Testis (tissue), 3 donors: Measurements from ENCODE around the gene TCHHL1. TPM values are rescaled to one million over a fixed set of nuclear protein-coding genes. Genes with fewer than 3 reads are reported as not detected.

ENCODE experiments used
- DNase-seq: peaks from one replicate; pipeline ENCODE4 v3.0.0-alpha.2; 2019
- H3K27ac ChIP-seq, 2 donors: fragments of 200-600 bp; sonication (generic); one replicate each; pipeline ENCODE4 v1.5.1; 2019
- H3K27me3 ChIP-seq: fragments of 200-600 bp; sonication (generic); one replicate; pipeline ENCODE4 v1.5.1; 2019
- H3K36me3 ChIP-seq: fragments of 200-600 bp; sonication (generic); one replicate; pipeline ENCODE4 v1.5.1; 2017; ENCODE audit warnings: low read depth; ENCODE audit errors: missing control alignments
- H3K4me1 ChIP-seq: fragments of 200-600 bp; sonication (generic); one replicate; pipeline ENCODE4 v1.5.1; 2019
- H3K4me3 ChIP-seq, 2 donors: fragments of 200-600 bp; sonication (generic); one replicate each; pipeline ENCODE4 v1.5.1; 2017 to 2019
- H3K9me3 ChIP-seq: fragments of 200-600 bp; sonication (generic); one replicate; pipeline ENCODE4 v1.5.1; 2017
- POLR2A ChIP-seq: fragments of 450-650 bp; IDR thresholded peaks from one replicate; pipeline ENCODE4 v1.6.1; 2017; ENCODE audit warnings: antibody characterized with exemption, mild to moderate bottlenecking, moderate library complexity
- WGBS, 2 donors: methylation state at CpG; one replicate each; pipeline ENCODE4 v1.1.5; 2018; 5-methylcytosine and 5-hydroxymethylcytosine counted together
- intact Hi-C: fragments of 100-400 bp; cut with DNase I; formaldehyde crosslinking; loops from one replicate; pipeline ENCODE4 v1.15.1; 2023; ENCODE audit warnings: low total_unique reads
- polyA plus RNA-seq: library from polyadenylated mRNA; stranded (reverse); fragments of 350-450 nt; fragmentation: Illumina TruSeq; extraction: RNeasy Lipid Tissue Mini Kit (QIAGEN cat#74804); gene quantifications from one replicate; pipeline ENCODE4 v1.2.3, GENCODE V29; 2014; ENCODE audit warnings: low read depth, low replicate concordance; ENCODE audit not compliant: insufficient read depth
- total RNA-seq, 2 donors: library from RNA; depleted of rRNA; stranded (reverse); fragments of >200 nt; gene quantifications; one replicate each; pipeline ENCODE4 v1.2.3, GENCODE V29; 2016
- TF ChIP-seq, protein P1 (sequence below), 3 experiments: fragments of 450-650 bp in 2 of 3; fragments of 200-600 bp in 1 of 3; sonication (generic) in 1 of 3; IDR thresholded peaks; one replicate each; pipeline ENCODE4 v1.5.1; 2016 to 2019; ENCODE audit warnings: antibody characterized with exemption in 3 of 3, mild to moderate bottlenecking in 2 of 3, moderate library complexity in 1 of 3

Gene TCHHL1
- total and polyA plus RNA-seq, 3 donors from 2014 or later, result 0.12 TPM; not detected in 2

DNA sequence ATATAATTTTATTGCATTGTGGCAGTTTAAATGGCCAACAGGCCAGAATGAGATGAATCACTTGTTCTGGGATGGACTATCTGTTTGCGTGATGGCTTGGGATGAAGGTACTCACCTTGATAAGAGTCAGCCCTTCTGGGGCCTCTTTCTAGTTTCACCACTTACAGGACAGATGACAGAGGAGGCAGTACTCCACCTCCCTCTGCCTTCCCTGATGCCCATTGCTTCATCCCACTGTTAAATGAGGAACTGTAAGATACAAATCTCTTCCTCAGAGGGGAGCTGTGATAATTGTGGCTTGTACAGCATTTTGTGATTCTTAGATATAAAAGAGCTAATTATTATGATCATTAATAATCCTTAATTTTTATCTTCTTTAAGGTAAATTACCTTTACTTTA, 30.1 kb upstream of the TCHHL1 start:
- DNase-seq, result no peak
- Histone ChIP-seq H3K27me3 (no peaks in the 10 kb centered on the region), H3K36me3 (no peaks in the 10 kb centered on the region), H3K4me1 (no peaks in the 10 kb centered on the region), H3K27ac (no peak overlapping the region), H3K4me3 (no peak overlapping the region), H3K9me3 (no peaks in the 10 kb centered on the region)
- intact Hi-C loops, result no loop called here
- WGBS, 2 donors, result 96 to 100% methylated on average over 1 of the region's 1 CpG
- TF ChIP-seq POLR2A, result no peak
- TF ChIP-seq, protein P1, sequence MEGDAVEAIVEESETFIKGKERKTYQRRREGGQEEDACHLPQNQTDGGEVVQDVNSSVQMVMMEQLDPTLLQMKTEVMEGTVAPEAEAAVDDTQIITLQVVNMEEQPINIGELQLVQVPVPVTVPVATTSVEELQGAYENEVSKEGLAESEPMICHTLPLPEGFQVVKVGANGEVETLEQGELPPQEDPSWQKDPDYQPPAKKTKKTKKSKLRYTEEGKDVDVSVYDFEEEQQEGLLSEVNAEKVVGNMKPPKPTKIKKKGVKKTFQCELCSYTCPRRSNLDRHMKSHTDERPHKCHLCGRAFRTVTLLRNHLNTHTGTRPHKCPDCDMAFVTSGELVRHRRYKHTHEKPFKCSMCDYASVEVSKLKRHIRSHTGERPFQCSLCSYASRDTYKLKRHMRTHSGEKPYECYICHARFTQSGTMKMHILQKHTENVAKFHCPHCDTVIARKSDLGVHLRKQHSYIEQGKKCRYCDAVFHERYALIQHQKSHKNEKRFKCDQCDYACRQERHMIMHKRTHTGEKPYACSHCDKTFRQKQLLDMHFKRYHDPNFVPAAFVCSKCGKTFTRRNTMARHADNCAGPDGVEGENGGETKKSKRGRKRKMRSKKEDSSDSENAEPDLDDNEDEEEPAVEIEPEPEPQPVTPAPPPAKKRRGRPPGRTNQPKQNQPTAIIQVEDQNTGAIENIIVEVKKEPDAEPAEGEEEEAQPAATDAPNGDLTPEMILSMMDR (IDR thresholded peaks at IDR 0.05), result no peak

DNA sequence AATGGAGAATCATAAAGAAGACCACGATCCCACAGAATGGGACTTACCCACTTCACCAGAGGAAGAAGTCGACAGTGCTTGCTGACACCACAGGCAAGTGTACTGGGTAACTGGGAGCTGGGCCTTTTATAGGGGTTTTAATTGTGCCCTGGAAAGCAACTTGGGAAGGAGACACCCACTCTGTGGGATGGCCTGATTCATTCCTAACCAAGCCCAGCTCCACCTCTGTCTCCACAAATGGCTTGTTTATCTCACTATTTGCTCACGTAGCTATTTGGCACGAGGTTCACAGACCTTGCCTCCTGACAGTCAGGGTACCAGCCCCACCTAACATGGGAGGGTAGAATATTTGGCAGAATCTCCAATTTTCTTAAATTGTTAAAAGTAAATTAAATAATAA, 26.5 kb upstream of the TCHHL1 start, which contains the start of gene TCHH:
Gene TCHH (minus strand): TSS at position 101 of the 400 bp plus-strand sequence. CDS start 1,364 bp downstream, outside the sequence.
- WGBS, 2 donors, result 59 to 65% methylated on average over 4 of the region's 4 CpGs
- intact Hi-C loops, result no loop called here

DNA sequence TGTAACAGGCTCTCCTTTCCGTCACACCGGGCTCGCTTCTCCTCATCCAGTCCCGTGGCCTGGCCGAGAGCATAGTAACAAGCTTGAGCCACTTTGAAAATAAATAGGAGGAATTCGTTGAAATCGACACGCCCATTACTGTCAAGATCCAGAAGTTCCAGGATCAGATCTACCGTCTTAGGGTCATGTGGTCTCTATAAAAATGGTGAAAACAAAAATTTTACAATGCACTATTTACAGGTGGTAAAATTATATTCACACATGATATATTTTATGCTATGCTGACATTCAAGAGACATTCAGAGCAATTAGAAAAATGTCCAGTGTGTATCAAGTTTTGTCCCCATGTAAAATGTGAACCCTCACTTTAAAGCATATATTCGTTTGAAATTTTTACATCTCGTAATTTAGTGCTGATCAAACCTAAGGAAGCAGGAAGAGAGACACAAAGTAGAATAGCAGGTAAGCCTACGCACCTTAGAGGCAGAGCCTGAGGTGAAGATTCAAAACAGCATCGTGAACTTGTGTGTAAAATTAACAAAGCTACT, 24.1 kb upstream of the TCHHL1 start:
- H3K9me3 ChIP-seq, result no peaks in the 10 kb centered on the region
- peaks cover 11% of the 10 kb centered on the region for H3K4me1 ChIP-seq
- intact Hi-C loops, result no loop called here
- DNase-seq, result no peak
- 15 to 18% methylated on average over 13 of the region's 13 CpGs for WGBS, 2 donors
- no peak overlapping the region for H3K27ac ChIP-seq
- H3K27me3 ChIP-seq, result no peaks in the 10 kb centered on the region
- peak overlapping the region in 1 of 2 donors; percentile 53 for H3K4me3 ChIP-seq
- TF ChIP-seq, protein P1 (IDR thresholded peaks at IDR 0.05), result no peak
- TF ChIP-seq POLR2A, result no peak
- no peaks in the 10 kb centered on the region for H3K36me3 ChIP-seq

More for the DNA sequence above, 26.5 kb upstream of the TCHHL1 start, which contains the start of gene TCHH:
- no peaks in the 10 kb centered on the region for H3K36me3 ChIP-seq
- no peaks in the 10 kb centered on the region for H3K9me3 ChIP-seq
- no peaks in the 10 kb centered on the region for H3K27me3 ChIP-seq
- no peak within 1 kb of the TSS for H3K27ac ChIP-seq
- peaks cover 7% of the 10 kb centered on the region for H3K4me1 ChIP-seq
- no peak for DNase-seq
- TF ChIP-seq, protein P1 (IDR thresholded peaks at IDR 0.05), result no peak
- no peak for TF ChIP-seq POLR2A
- no peak within 1 kb of the TSS for H3K4me3 ChIP-seq

DNA sequence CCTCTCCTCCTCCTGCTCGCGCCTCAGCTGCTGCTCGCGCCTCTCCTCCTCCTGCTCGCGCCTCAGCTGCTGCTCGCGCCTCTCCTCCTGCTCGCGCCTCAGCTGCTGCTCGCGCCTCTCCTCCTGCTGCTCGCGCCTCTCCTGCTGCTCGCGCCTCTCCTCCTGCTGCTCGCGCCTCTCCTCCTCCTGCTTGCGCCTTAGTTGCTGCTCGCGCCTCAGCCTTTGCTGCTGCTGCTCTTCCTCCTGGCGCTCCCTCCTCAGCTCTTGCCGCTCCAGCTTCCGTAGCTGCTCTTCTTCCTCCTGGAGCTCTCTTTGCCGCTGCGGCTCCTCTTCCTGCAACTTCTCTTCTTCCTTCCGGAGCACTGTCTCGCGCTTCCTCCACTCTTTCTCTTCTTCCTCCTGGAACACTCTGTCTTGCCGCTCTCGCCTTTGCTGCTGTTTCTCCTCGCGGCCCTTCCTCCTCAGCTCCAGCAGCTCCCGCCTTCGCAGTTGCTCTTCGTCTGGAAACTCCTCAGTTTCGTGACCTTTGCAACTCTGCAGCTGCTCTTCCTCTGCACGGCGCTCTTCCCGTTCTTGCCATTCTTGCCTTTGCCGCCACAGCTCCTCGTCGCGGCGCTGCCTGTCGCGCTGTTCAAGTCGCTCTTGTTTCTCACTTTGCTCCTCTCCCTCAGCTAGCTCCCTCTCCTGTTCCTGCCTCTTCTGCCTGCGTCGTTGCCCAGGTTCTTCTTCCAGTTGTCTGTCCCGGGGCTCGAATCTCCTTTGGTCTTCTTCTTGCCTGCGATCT, 23.4 kb upstream of the TCHHL1 start:
- peak overlapping the region; percentile 7 to 53 for H3K4me3 ChIP-seq
- WGBS, 2 donors, result 1% methylated on average over 52 to 53 of the region's 53 CpGs
- peak; percentile 43 for DNase-seq

More for the DNA sequence above, 23.4 kb upstream of the TCHHL1 start:
- intact Hi-C loops, result no loop called here
- H3K36me3 ChIP-seq, result no peaks in the 10 kb centered on the region
- H3K27me3 ChIP-seq, result no peaks in the 10 kb centered on the region
- peaks cover 11% of the 10 kb centered on the region for H3K4me1 ChIP-seq
- no peak overlapping the region for H3K27ac ChIP-seq
- TF ChIP-seq, protein P1 (IDR thresholded peaks at IDR 0.05), result no peak
- no peak for TF ChIP-seq POLR2A
- H3K9me3 ChIP-seq, result no peaks in the 10 kb centered on the region
